CD4-positive, alpha-beta T cell treated with Interleukin-17A for 4 hours (primary cell): ENCODE results near the gene CCDC43.
"Not testable (repeated sequence)": the region's sequence is repeated elsewhere in the genome, so short reads cannot be mapped to it uniquely, and the experiment has no call there.

Source experiments
- DNase-seq: peaks from one replicate; pipeline ENCODE4 v3.0.0-alpha.2; 2020; ENCODE audit warnings: mixed read lengths

CCDC43 gene

GRCh38 chr17:44689477-44690217 is at the start of gene CCDC43:
TSS of gene CCDC43 (minus strand) at chr17:44689776. CDS start at chr17:44689753, 23 bp downstream.
- peak; percentile 92 for DNase-seq

- DNase-seq: no peak
Observed at GRCh38 chr17:44738214-44738906, 48.8 kb upstream of the CCDC43 start.

- DNase-seq: no peak
Observed at GRCh38 chr17:44736551-44737240, 47.1 kb upstream of the CCDC43 start.

DNA sequence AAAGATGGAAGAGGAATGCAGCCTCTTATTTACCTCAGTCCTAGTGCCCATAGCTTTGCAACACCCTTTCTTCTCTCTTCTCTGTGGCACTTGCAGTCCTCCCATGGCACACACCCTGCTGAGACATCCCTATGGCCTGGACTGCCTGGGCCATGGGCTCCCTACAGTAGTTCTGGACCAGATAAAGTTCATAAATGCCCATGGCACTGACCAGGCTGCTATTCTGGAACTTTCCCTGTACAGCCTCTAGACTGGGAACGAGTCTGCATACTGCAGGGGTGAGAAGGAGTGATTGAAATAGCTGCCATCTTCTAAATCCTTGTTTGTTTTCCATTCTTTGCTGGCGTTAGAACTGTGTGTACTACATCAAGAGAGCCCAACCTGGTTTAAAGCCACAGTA is 44.7 kb upstream of the CCDC43 start:
- DNase-seq: no peak

DNA sequence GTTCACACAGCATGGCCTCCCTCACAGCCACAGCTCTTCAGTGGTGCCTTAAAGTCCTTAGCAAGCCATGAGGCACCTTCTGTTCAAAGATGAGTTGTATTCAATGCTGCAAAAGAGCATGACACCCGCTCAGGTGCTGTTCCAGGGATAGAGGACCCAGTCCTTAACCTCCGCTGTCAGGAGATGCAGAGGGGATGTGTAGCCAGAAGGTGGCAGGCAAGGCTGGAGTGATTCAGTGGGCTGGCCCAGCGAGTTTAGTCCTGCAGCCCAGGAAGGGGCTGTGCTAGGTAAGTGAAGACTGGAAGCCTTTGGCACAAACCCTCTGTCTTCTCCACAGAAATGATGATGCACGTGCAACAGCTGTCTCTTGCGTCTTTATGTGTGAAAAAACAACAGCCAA is 44.2 kb upstream of the CCDC43 start:
- DNase-seq: no peak

DNA sequence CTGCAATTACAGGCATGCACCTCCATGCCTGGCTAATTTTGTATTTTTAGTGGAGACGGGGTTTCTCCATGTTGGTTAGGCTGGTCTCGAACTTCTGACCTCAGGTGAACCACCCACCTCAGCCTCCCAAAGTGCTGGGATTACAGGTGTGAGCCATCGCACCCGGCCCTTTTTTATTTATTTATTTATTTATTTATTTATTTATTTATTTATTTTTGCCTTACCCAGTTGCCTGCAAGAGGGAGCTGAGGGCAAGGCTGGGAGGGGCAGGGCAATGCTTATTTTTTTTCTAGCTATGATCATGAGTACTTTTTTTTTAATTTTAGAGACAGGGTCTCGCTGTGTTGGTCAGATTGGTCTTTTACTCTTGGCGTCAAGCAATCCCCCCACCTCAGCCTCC is 36.5 kb upstream of the CCDC43 start:
- not testable (repeated sequence) for DNase-seq

GRCh38 chr17:44722254-44722653 is 32.7 kb upstream of the CCDC43 start:
- DNase-seq: no peak

DNA sequence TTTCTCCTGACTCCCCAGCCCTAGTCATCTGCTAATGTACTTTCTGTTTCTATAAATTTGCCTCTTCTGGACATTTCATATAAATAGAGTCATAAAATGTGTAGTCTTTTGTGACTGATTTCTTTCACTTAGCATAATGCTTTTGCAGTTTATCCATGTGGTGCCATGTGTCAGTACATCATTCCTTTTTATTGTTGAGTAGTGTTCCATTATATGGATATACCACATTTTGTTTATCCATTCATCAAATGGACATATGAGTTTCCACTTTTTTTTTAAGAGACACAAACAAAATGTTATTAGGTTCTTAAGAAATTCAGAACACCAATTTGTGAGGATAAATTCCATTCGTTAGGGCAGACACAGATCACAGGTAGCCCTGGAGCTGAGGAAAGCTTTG is 29.9 kb upstream of the CCDC43 start:
- no peak for DNase-seq

DNA sequence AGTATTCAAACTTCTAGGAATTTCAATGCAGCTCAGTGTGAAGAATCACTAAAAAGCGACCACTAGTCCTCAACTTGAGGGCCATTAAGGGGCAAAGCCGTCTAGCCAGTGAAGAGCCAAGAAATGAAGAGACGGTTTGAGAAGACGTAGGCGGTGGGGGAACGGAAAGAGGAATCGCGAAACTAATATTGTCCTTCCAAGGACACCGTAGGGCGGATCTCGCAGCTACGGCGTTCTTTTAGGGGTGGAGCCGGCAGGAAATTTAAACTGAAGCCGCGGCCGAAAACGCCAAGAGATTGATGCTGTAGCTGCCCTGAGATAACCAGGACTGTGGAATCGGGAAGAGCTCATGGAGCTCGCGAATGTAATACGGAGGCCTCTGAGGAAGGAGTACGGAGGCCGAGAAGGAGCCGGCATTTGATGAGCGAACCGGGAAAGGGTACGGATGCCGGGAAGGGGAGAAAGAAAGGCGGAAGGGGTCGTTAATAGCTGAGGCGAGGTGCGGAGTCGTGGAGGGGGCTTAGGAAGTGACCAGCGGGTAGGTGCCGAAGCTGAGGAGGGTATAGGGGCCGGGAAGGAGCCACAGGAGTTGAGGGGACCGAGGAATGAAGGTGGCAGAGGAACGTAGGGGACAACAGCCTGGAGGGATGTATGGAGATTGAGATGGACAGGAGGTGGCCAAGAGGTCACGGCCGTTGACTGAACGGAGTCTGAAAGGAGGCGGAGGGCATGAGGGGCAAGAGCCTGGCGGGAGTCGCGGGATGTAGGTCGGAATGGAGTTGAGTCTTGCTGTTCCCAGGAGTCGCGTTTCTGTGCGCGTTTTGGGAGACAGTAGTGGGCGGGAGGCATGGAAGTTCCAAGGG is 19.1 kb upstream of the CCDC43 start, which contains the start of gene DBF4B:
Gene DBF4B, plus strand, starts transcription at position 265 of the 863 bp plus-strand sequence. Its CDS starts 156 bp downstream, at position 421.
- peak; percentile 84 for DNase-seq

DNA sequence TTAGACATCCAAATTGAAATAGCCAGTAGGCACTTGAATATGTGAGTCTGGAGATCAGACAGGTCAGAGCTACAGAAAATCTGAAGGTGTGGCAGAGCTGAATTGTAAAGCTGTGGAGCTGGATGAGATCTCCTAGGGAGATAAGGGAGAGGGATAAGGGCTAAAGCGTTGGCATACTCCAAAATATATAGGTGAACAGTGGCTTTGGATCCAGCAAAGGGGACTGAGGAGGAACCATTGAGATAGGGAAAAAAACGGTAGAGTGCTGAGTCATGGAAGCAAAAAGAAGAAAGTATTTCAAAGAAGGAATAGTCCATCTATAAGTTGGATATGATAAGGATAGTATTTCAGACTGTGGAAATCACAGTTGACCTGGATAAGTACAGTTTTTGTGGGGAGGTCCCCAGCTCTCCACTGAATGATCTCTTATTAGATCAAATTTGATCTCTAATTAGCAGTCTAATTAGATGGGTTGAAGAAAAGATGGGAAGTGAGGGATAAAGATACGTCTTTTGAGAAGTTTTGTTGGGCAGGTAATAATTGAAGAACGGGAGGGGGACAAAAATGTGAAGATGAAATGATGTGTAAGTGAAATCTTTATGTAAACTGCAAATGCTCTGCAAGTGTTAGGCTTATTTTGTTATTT is 18.3 kb upstream of the CCDC43 start:
- DNase-seq: no peak

GRCh38 chr17:44700288-44700687 is 10.7 kb upstream of the CCDC43 start:
- DNase-seq: not testable (repeated sequence)

GRCh38 chr17:44693609-44694008 is 4.0 kb upstream of the CCDC43 start:
- no peak for DNase-seq

DNA sequence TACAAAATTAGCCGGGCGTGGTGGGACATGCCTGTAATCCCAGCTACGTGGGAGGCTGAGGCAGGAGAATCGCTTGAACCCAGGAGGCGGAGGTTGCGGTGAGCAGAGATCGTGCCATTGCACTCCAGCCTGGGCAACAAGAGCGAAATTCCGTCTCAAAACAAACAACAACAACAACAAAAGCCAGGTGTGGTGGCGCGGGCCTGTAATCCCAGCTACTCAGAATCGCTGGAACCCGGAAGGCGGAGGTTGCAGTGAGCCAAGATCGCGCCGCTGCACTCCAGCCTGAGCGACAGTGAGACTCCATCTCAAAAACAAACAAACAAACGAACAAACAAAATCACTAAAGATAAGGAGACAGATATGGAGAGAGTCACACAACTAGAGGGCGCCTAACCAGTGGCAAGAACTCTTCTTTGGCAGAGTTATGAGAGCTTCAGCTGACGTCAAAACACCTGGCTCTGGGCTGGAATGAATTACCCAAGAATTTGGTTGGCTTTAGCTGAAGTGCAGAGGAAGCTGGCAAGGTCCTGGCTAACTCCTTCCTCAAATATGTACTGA is 1.2 kb upstream of the CCDC43 start:
- DNase-seq: peak; percentile 4

- no peak for DNase-seq
Observed at GRCh38 chr17:44688675-44689476, 700 bp downstream of the CCDC43 start.

GRCh38 chr17:44688200-44688599 is 1.4 kb downstream of the CCDC43 start:
- DNase-seq: no peak

- no peak for DNase-seq
Observed at GRCh38 chr17:44687756-44688155, 1.8 kb downstream of the CCDC43 start.

- DNase-seq: not testable (repeated sequence)
Observed at GRCh38 chr17:44683303-44683702, 6.3 kb downstream of the CCDC43 start.

DNA sequence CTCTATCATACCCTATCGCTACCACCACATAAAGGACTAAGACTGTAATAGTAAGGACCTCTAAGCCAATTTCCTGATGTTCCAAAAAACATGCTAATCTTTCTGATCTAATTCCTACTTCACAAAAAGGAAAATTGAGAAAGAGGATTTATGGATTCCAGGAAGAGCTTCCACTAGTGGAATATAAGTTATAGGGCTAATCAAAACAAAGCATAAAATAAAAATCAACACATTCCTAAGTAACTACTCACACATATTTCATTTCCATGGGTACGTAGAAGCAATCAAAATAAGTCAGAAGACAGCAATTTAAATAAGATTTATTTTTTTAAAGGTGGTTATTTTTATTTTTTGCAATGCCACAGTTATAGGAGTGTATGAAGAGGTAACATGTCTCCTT is 12.4 kb downstream of the CCDC43 start:
- no peak for DNase-seq

DNA sequence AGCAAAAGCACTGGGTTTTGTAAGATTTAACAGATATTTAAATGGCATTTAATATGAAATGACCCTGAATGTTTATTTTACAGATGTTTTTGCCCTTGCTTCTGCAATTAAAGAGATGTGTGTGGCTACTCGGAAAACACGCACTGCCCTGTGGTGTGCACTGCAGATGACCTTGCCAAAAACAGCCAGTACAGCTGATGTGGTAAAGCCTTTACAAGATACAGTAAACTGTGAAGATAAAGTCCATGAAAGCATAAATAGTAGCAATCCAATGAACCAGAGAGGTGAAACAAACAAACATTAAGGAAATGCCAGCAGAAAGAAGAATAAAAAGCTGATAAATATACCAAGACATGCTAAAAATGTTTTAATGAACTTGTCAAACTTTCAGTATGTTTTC is 15.7 kb downstream of the CCDC43 start:
- DNase-seq: no peak

GRCh38 chr17:44672479-44673093 is 17.0 kb downstream of the CCDC43 start:
- DNase-seq: no peak
